Upper lobe of left lung (tissue), 4 donors: ENCODE data around the gene ZBTB16.

Source experiments
- EP300 ChIP-seq, 4 donors: sonication (generic); formaldehyde crosslinking; IDR thresholded peaks; one replicate each; pipeline ENCODE4 v1.5.1; 2017; ENCODE audit warnings: antibody characterized with exemption in 4 of 4, control low read depth in 2 of 4
- POLR2A ChIP-seq, 4 donors: fragments of 450-650 bp; IDR thresholded peaks; one replicate each; pipeline ENCODE4 v1.5.1; 2016 to 2017; ENCODE audit warnings: antibody characterized with exemption in 4 of 4, mild to moderate bottlenecking in 2 of 4
- POLR2AphosphoS5 ChIP-seq, 2 donors: sonication (generic); formaldehyde crosslinking; IDR thresholded peaks; one replicate each; pipeline ENCODE4 v1.5.1; 2017; ENCODE audit warnings: antibody characterized with exemption in 2 of 2
- TF ChIP-seq, protein P1 (sequence below), 6 experiments: fragments of 450-650 bp in 4 of 6; fragments of 200-600 bp in 2 of 6; sonication (generic) in 2 of 6; IDR thresholded peaks; one replicate each; pipeline ENCODE4 v1.5.1; 2016 to 2019; ENCODE audit warnings: antibody characterized with exemption in 6 of 6

DNA sequence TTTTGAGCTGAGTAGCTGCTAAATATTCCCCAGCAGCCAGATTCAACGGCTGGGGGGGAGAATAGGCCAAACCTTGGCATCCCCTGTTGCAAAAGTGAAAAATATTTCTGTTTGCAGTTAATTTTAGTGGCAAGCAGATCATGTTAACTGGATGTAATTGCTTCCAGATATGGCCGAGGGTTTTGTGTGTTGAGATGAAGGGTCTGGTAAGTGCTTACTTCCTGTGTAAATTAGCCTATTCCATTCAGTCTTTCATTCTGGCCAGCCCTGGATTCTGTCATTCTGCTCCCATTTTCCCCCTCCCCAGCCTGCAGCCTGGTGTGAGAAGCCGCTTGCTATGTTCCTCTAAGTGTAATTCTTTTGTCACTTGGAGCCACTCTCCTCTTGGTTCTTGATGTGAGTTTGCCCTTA, 17.4 kb downstream of the ZBTB16 start:
- TF ChIP-seq, protein P1, sequence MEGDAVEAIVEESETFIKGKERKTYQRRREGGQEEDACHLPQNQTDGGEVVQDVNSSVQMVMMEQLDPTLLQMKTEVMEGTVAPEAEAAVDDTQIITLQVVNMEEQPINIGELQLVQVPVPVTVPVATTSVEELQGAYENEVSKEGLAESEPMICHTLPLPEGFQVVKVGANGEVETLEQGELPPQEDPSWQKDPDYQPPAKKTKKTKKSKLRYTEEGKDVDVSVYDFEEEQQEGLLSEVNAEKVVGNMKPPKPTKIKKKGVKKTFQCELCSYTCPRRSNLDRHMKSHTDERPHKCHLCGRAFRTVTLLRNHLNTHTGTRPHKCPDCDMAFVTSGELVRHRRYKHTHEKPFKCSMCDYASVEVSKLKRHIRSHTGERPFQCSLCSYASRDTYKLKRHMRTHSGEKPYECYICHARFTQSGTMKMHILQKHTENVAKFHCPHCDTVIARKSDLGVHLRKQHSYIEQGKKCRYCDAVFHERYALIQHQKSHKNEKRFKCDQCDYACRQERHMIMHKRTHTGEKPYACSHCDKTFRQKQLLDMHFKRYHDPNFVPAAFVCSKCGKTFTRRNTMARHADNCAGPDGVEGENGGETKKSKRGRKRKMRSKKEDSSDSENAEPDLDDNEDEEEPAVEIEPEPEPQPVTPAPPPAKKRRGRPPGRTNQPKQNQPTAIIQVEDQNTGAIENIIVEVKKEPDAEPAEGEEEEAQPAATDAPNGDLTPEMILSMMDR (IDR thresholded peaks at IDR 0.05) = no peak
- no peak for TF ChIP-seq POLR2A (IDR thresholded peaks at IDR 0.05)
- no peak for TF ChIP-seq POLR2AphosphoS5 (IDR thresholded peaks at IDR 0.05)
- no peak for TF ChIP-seq EP300 (IDR thresholded peaks at IDR 0.05)
